Cardiac fibroblast (primary cell): ENCODE results near the gene TNK1.

Source experiments
- DNase-seq, 2 donors: peaks; one replicate each; pipeline versions ENCODE4 v3.0.0 to v3.0.0-alpha.2; 2010; ENCODE audit warnings: low read depth in 2 of 2
- H3K4me3 ChIP-seq, 2 donors: replicated peaks in 1 of 2; 1 replicate in 1 of 2; 2 replicates in 1 of 2; pipeline ENCODE4 v1.5.1; 2011; ENCODE audit warnings: low read depth in 2 of 2, low read length in 2 of 2, mild to moderate bottlenecking in 2 of 2, moderate library complexity in 1 of 2
- CTCF ChIP-seq: IDR thresholded peaks from one replicate; pipeline ENCODE4 v1.5.1; 2011; ENCODE audit warnings: low read depth, mild to moderate bottlenecking, low read length, inconsistent platforms

The TNK1 gene

DNA sequence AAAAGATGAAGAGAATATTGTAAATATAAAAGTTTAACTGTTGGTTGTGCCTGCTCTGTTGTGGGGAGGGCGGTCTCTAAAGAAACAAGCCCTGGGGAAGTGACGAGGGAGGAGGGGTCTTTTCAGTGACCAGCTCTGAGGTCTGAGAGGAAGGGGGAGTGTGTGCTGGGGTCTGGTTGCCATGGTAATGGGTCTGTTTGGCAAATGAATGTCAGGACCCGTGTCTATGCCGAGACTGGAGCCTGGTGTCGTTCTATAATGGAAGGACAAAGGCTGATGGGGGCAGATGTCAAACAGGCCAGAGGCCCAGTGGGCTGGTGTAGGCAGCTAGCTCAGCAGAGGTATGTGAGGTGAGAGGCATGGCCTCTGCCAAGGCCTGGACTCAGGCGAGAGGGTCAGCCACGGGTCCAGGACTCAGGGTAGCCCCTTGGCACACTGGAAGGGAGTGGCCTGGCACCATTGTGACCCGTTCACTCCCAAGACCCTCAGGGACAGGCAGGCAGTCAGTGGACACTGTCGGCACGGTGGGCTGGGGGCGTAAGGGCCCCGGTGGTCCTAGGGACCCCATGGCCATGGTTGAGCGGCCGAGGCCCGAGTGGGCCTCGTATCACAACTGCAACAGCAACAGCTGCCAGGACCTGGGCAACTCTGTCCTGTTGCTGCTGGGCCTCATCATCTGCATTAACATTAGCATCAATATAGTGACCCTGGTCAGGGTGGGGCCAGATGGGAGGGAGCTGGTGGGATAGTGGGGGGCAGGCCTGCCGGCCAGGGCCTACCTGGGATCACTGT is 39.1 kb downstream of the TNK1 start, which contains the start of gene SPEM1:
Gene SPEM1, plus strand, starts transcription at position 506 of the 792 bp plus-strand sequence. Its CDS starts 61 bp downstream, at position 567.
- DNase-seq = no peak
- TF ChIP-seq CTCF = no peak
- no peak within 1 kb of the TSS for H3K4me3 ChIP-seq

DNA sequence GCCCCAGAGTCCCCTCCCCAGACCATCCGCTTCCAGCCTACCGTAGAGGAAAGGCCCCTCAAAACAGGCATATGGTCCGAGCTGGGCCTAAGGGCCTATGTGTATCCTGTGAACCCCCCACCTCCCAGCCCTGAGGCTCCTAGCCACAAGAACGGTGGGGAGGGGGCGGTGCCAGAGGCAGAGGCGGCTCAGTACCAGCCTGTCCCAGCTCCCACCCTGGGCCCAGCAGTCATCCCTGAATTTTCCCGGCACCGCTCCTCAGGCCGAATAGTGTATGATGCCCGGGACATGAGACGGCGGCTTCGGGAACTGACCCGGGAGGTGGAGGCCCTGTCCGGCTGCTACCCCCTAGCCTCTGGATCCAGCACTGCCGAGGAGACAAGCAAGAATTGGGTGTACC is 40.3 kb downstream of the TNK1 start:
- no peak for TF ChIP-seq CTCF
- no peak overlapping the region for H3K4me3 ChIP-seq
- DNase-seq = no peak

DNA sequence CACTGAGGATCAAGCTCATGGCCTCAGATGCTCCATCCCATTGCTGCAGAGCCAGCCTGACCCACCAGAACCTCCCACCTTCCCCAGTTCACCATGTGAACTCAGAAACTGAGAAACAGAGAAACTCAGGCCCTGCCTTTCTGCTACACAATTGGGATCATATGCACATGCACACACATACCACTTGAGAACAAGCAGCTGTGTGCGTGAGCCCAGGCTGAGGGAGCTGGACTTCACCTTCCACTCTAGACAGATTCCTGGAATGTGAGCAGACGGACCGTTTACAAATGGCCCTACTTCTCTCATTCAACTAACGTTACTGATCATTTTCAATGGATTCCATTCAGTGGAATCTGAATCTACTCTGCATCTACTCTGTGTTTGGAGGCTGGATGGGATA is 42.8 kb downstream of the TNK1 start:
- no peak for DNase-seq
- no peak overlapping the region for H3K4me3 ChIP-seq
- no peak for TF ChIP-seq CTCF

- TF ChIP-seq CTCF = no peak
- DNase-seq = no peak
- H3K4me3 ChIP-seq = no peak within 1 kb of the TSS
Measured at GRCh38 chr17:7425316-7425715, 44.4 kb downstream of the TNK1 start, which contains the start of gene SPEM2. TSS of gene SPEM2 (plus strand) at chr17:7425616. CDS start at chr17:7425689, 73 bp downstream.

GRCh38 chr17:7425756-7426155 is 44.9 kb downstream of the TNK1 start:
- DNase-seq = no peak
- TF ChIP-seq CTCF = no peak

GRCh38 chr17:7426203-7426863 is 45.4 kb downstream of the TNK1 start:
- no peak for DNase-seq
- no peak for TF ChIP-seq CTCF
- no peak overlapping the region for H3K4me3 ChIP-seq

More at GRCh38 chr17:7425756-7426155, 44.9 kb downstream of the TNK1 start:
- no peak overlapping the region for H3K4me3 ChIP-seq
